OCI-LY1 (cell line): ENCODE measurements around the gene GPR39.

ENCODE experiments used
- H2AFZ ChIP-seq: fragments of 200-600 bp; sonication (generic), shearing (Covaris generic); 2 replicates; pipeline ENCODE4 v1.6.0; 2014; ENCODE audit warnings: antibody characterized with exemption, mild to moderate bottlenecking, low read length
- H3F3A ChIP-seq: fragments of 200-600 bp; sonication (generic), shearing (Covaris generic); 2 replicates; pipeline ENCODE4 v1.6.0; 2014; ENCODE audit warnings: mild to moderate bottlenecking, antibody characterized with exemption, low read length, moderate library complexity; ENCODE audit not compliant: insufficient read depth
- H3K27ac ChIP-seq: fragments of 200-600 bp; sonication (generic); 2 replicates; pipeline ENCODE4 v1.5.1; 2014; ENCODE audit warnings: low read length, mixed run types, mild to moderate bottlenecking, low read depth; ENCODE audit not compliant: poor library complexity, severe bottlenecking
- H3K27me3 ChIP-seq: fragments of 200-600 bp; sonication (generic); 2 replicates; pipeline ENCODE4 v1.6.0; 2014; ENCODE audit warnings: antibody characterized with exemption, mild to moderate bottlenecking, low read length, moderate library complexity; ENCODE audit not compliant: insufficient read depth
- H3K36me3 ChIP-seq: fragments of 200-600 bp; sonication (generic); 2 replicates; pipeline ENCODE4 v1.6.1; 2014; ENCODE audit warnings: mild to moderate bottlenecking, antibody characterized with exemption, low read length, moderate library complexity, mixed read lengths; ENCODE audit not compliant: insufficient read depth
- H3K4me1 ChIP-seq: fragments of 200-600 bp; sonication (generic); 2 replicates; pipeline ENCODE4 v1.5.1; 2014; ENCODE audit warnings: mild to moderate bottlenecking, low read length, moderate library complexity; ENCODE audit not compliant: insufficient read depth, severe bottlenecking
- H3K4me2 ChIP-seq: fragments of 200-600 bp; sonication (generic), shearing (Covaris generic); 2 replicates; pipeline ENCODE4 v1.6.1; 2014; ENCODE audit warnings: low read length
- H3K4me3 ChIP-seq: fragments of 200-600 bp; sonication (generic); 2 replicates; pipeline ENCODE4 v1.5.1; 2014; ENCODE audit warnings: low read length, low read depth, mild to moderate bottlenecking, mixed read lengths; ENCODE audit not compliant: poor library complexity, severe bottlenecking
- H3K79me2 ChIP-seq: fragments of 200-600 bp; shearing (Covaris generic); 2 replicates; pipeline ENCODE4 v1.6.1; 2016; ENCODE audit warnings: mixed run types, low read length, mixed read lengths; ENCODE audit not compliant: insufficient read depth
- H3K9ac ChIP-seq: fragments of 200-600 bp; sonication (generic), shearing (Covaris generic); 2 replicates; pipeline ENCODE4 v1.6.1; 2014; ENCODE audit warnings: mild to moderate bottlenecking, low read length, mixed read lengths
- H3K9me2 ChIP-seq: fragments of 200-600 bp; sonication (generic), shearing (Covaris generic); 2 replicates; pipeline ENCODE4 v1.6.1; 2014; ENCODE audit warnings: low read depth, mild to moderate bottlenecking, low read length, mixed read lengths
- H3K9me3 ChIP-seq: fragments of 200-600 bp; shearing (Covaris generic); 2 replicates; pipeline ENCODE4 v1.6.1; 2014; ENCODE audit warnings: low read length, mixed read lengths
- H4K20me1 ChIP-seq: fragments of 200-600 bp; sonication (generic), shearing (Covaris generic); 2 replicates; pipeline ENCODE4 v1.6.0; 2016; ENCODE audit warnings: mild to moderate bottlenecking, low read length; ENCODE audit not compliant: insufficient read depth
- EZH2 ChIP-seq: fragments of 200-600 bp; sonication (generic), shearing (Covaris generic); IDR thresholded peaks from 2 replicates; pipeline ENCODE4 v1.8.0; 2017; ENCODE audit warnings: borderline replicate concordance, mixed run types, mild to moderate bottlenecking, antibody characterized with exemption, low read length, moderate library complexity, mixed read lengths
- TF ChIP-seq, protein P1 (sequence below): fragments of 200-600 bp; sonication (generic), shearing (Covaris generic); IDR thresholded peaks from 2 replicates; pipeline ENCODE4 v1.5.1; 2017; ENCODE audit warnings: mild to moderate bottlenecking, antibody characterized with exemption, low read length, moderate library complexity, mixed read lengths

The GPR39 gene

DNA sequence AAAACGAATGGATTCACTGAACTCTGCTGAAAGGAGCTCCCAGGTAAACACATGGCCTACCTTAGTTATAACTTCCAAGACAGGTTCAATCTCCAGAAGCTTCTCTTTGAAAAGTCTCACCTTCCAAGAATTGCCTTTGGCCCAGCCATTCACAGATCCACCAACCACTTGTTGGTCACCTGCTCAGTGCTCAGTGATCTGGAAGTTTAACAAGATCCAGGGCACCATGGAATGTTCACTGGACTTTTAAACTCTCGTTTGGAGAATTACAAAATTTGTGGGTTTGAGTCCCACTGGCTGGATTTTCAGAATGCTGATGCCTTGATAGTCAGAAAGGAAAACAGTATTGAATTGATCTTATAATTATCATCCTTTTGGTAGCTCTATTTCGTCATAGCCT, 9.4 kb downstream of the GPR39 start:
- Histone ChIP-seq H3K4me2 (no peak overlapping the region), H2AFZ (no peak overlapping the region), H3F3A (no peaks in the 10 kb centered on the region), H4K20me1 (no peaks in the 10 kb centered on the region), H3K9me3 (no peaks in the 10 kb centered on the region), H3K27me3 (no peaks in the 10 kb centered on the region), H3K9me2 (no peaks in the 10 kb centered on the region), H3K4me3 (no peak overlapping the region), H3K9ac (no peak overlapping the region), H3K4me1 (no peaks in the 10 kb centered on the region), H3K36me3 (no peaks in the 10 kb centered on the region), H3K27ac (no peak overlapping the region), H3K79me2 (no peaks in the 10 kb centered on the region)
- no peak for TF ChIP-seq EZH2
- TF ChIP-seq, protein P1, sequence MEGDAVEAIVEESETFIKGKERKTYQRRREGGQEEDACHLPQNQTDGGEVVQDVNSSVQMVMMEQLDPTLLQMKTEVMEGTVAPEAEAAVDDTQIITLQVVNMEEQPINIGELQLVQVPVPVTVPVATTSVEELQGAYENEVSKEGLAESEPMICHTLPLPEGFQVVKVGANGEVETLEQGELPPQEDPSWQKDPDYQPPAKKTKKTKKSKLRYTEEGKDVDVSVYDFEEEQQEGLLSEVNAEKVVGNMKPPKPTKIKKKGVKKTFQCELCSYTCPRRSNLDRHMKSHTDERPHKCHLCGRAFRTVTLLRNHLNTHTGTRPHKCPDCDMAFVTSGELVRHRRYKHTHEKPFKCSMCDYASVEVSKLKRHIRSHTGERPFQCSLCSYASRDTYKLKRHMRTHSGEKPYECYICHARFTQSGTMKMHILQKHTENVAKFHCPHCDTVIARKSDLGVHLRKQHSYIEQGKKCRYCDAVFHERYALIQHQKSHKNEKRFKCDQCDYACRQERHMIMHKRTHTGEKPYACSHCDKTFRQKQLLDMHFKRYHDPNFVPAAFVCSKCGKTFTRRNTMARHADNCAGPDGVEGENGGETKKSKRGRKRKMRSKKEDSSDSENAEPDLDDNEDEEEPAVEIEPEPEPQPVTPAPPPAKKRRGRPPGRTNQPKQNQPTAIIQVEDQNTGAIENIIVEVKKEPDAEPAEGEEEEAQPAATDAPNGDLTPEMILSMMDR, result no peak

DNA sequence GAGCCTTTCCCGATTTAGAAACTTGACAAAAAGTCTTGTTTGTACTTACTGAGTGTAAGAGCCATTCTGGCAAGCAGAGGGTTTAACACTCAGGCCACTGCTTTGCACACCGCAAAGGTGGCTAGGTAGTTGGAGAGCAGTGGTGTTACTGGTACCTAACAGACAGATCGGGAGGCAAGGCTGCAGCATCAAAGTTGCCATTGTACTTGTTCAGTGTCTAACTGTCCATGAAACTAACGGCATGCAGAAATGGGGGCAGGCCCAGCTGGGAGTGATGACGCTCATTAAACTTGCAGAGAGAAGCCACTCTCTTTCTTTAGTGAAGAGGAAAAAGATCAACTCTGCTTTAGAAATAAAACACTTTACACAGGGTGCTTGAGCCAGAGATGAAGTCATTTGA, 10.1 kb downstream of the GPR39 start:
- H3K9ac ChIP-seq, result no peak overlapping the region
- H3K9me2 ChIP-seq, result no peaks in the 10 kb centered on the region
- H3K79me2 ChIP-seq, result no peaks in the 10 kb centered on the region
- no peaks in the 10 kb centered on the region for H3F3A ChIP-seq
- no peaks in the 10 kb centered on the region for H4K20me1 ChIP-seq
- TF ChIP-seq, protein P1, result no peak
- no peak for TF ChIP-seq EZH2
- H3K9me3 ChIP-seq, result no peaks in the 10 kb centered on the region
- no peaks in the 10 kb centered on the region for H3K36me3 ChIP-seq
- H2AFZ ChIP-seq, result no peak overlapping the region
- no peak overlapping the region for H3K4me3 ChIP-seq
- no peak overlapping the region for H3K27ac ChIP-seq
- H3K4me2 ChIP-seq, result no peak overlapping the region
- no peaks in the 10 kb centered on the region for H3K27me3 ChIP-seq
- no peaks in the 10 kb centered on the region for H3K4me1 ChIP-seq

DNA sequence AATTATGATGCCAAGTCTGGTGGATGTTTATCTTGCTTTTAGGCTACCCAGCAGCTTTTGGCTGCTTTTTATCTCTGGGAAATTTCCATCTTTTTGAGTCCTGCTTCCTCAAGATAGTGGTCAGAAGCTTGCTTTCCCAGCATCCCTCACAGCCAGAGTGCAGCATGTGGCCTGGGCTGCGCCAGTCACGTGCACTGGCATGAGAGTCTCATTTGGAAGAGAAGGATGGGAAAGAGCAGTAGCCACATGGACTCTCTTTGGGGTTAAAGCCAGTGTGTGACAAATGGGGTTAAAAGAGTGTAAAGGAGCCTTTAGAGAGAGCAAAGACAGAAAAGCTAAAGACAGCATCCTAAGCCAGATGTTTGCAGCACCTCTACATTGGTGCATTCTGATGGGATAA, 12.7 kb downstream of the GPR39 start:
- no peak overlapping the region for H2AFZ ChIP-seq
- no peak overlapping the region for H3K27ac ChIP-seq
- H3K79me2 ChIP-seq, result no peaks in the 10 kb centered on the region
- no peak overlapping the region for H3K4me3 ChIP-seq
- no peaks in the 10 kb centered on the region for H3F3A ChIP-seq
- TF ChIP-seq, protein P1, result no peak
- no peak for TF ChIP-seq EZH2
- H3K36me3 ChIP-seq, result no peaks in the 10 kb centered on the region
- no peaks in the 10 kb centered on the region for H3K9me3 ChIP-seq
- no peaks in the 10 kb centered on the region for H3K9me2 ChIP-seq
- H3K4me1 ChIP-seq, result no peaks in the 10 kb centered on the region
- no peak overlapping the region for H3K9ac ChIP-seq
- H4K20me1 ChIP-seq, result no peaks in the 10 kb centered on the region
- no peaks in the 10 kb centered on the region for H3K27me3 ChIP-seq
- no peak overlapping the region for H3K4me2 ChIP-seq
